ENCODE measurements around the gene ADTRP.

The ADTRP gene

GRCh38 chr6:11772109-11772825 is 6.3 kb downstream of the ADTRP start:
- DNase-seq, result no peak

- DNase-seq, result no peak
Measured at GRCh38 chr6:11771473-11772048, 7.0 kb downstream of the ADTRP start.

GRCh38 chr6:11770546-11771466 is 7.8 kb downstream of the ADTRP start:
- no peak for DNase-seq

GRCh38 chr6:11769811-11770545 is 8.6 kb downstream of the ADTRP start:
- DNase-seq, result no peak

GRCh38 chr6:11769244-11769643 is 9.4 kb downstream of the ADTRP start:
- DNase-seq, result no peak

GRCh38 chr6:11767978-11768756 is 10.4 kb downstream of the ADTRP start:
- DNase-seq, result no peak

GRCh38 chr6:11767458-11767857 is 11.1 kb downstream of the ADTRP start:
- DNase-seq, result no peak

- DNase-seq, result no peak
Measured at GRCh38 chr6:11766589-11767450, 11.8 kb downstream of the ADTRP start.

GRCh38 chr6:11766043-11766442 is 12.6 kb downstream of the ADTRP start:
- no peak for DNase-seq

GRCh38 chr6:11764250-11764604 is 14.4 kb downstream of the ADTRP start:
- no peak for DNase-seq

- DNase-seq, result no peak
Measured at GRCh38 chr6:11763460-11764249, 14.9 kb downstream of the ADTRP start.

GRCh38 chr6:11762794-11763459 is 15.7 kb downstream of the ADTRP start:
- DNase-seq, result no peak

- no peak for DNase-seq
Measured at GRCh38 chr6:11761744-11762620, 16.6 kb downstream of the ADTRP start.

- DNase-seq, result no peak
Measured at GRCh38 chr6:11760015-11760473, 18.6 kb downstream of the ADTRP start.

- DNase-seq, result no peak
Measured at GRCh38 chr6:11758878-11759277, 19.7 kb downstream of the ADTRP start.

- no peak for DNase-seq
Measured at GRCh38 chr6:11756726-11757125, 21.9 kb downstream of the ADTRP start.

GRCh38 chr6:11756292-11756691 is 22.3 kb downstream of the ADTRP start:
- no peak for DNase-seq

- DNase-seq, result no peak
Measured at GRCh38 chr6:11755725-11756124, 22.9 kb downstream of the ADTRP start.

Data from CD4-positive, alpha-beta T cell treated with Interleukin-17A for 4 hours (primary cell).